ENCODE data around the gene MAGEC1. TPM values are rescaled to one million over a fixed set of nuclear protein-coding genes. Genes with fewer than 3 reads are reported as not detected.

MAGEC1 gene
- total RNA-seq, 2 donors from 2014 or later: 8.6 TPM; not detected in 1

- Histone ChIP-seq H3K4me3 (no peak overlapping the region), H3K27ac (no peak overlapping the region), H3K4me1 (replicated peaks) (no peaks in the 10 kb centered on the region), H3K9me3 (no peaks in the 10 kb centered on the region), H3K27me3 (replicated peaks; ENCODE audit: insufficient read depth) (no peaks in the 10 kb centered on the region), H3K36me3 (no peaks in the 10 kb centered on the region)
- no peak for DNase-seq (ENCODE audit: low spot score)
- intact Hi-C loops (cut with DNase I): no loop called here
- WGBS: 62% methylated on average over 2 of the region's 2 CpGs
- TF ChIP-seq POLR2AphosphoS5 (IDR thresholded peaks at IDR 0.05) (no peak), POLR2A (IDR thresholded peaks at IDR 0.05) (no peak)
- TF ChIP-seq, protein P1, sequence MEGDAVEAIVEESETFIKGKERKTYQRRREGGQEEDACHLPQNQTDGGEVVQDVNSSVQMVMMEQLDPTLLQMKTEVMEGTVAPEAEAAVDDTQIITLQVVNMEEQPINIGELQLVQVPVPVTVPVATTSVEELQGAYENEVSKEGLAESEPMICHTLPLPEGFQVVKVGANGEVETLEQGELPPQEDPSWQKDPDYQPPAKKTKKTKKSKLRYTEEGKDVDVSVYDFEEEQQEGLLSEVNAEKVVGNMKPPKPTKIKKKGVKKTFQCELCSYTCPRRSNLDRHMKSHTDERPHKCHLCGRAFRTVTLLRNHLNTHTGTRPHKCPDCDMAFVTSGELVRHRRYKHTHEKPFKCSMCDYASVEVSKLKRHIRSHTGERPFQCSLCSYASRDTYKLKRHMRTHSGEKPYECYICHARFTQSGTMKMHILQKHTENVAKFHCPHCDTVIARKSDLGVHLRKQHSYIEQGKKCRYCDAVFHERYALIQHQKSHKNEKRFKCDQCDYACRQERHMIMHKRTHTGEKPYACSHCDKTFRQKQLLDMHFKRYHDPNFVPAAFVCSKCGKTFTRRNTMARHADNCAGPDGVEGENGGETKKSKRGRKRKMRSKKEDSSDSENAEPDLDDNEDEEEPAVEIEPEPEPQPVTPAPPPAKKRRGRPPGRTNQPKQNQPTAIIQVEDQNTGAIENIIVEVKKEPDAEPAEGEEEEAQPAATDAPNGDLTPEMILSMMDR (IDR thresholded peaks at IDR 0.05): no peak
Observed at GRCh38 chrX:141924293-141924692, 20.6 kb downstream of the MAGEC1 start.

DNA sequence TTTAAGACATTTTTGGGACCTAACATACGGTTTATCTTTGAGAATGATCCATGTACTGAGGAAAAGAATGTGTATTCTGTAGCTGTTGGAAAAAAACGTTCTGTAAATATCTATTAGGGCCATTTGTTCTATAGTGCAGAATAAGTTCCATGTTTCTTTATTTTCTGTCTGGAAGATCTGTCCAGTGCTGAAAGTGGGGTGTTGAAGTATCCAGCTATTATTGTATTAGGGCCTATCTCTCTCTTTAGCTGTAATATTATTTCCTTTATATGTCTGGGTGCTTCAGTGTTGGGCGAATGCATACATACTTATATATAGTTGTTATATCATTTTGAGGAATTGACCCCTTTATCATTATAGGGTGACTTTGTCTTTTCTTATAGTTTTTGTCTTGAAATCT, 24.7 kb downstream of the MAGEC1 start:
- TF ChIP-seq POLR2AphosphoS5 (IDR thresholded peaks at IDR 0.05) (no peak), POLR2A (IDR thresholded peaks at IDR 0.05) (no peak)
- TF ChIP-seq, protein P1 (IDR thresholded peaks at IDR 0.05): no peak
- intact Hi-C loops (cut with DNase I): no loop called here
- WGBS: 56% methylated on average over 3 of the region's 3 CpGs

DNA sequence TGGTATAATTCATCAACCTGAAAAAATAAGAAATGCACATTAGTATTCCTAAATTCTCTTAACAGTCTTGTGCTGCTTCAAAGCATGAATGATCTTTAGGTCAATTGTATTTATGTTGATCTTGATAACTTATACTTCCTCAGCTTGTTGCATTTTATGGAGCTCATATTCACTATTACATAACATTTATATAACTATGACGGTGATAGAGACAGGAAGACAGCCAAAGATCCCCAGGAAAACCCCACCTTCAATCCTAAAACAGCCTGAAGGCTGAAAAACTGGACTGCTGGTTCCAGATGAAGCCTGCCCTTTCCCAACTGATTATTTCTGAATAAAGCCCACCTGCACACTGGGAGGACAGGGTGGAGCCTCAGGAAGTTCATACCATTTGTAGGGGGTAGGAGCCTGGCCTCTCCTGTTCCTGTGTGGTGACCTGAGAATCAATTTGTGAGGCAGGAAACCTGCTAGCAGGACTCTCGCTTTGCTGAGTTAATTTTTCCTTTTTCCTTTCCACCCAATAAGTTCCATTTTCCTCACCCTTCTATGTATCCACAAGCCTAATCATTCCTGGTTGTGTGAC, 30.5 kb downstream of the MAGEC1 start:
- no peak for DNase-seq (ENCODE audit: low spot score)
- Histone ChIP-seq H3K36me3 (no peaks in the 10 kb centered on the region), H3K27ac (no peak overlapping the region), H3K9me3 (no peaks in the 10 kb centered on the region), H3K4me3 (no peak overlapping the region), H3K4me1 (replicated peaks) (no peaks in the 10 kb centered on the region), H3K27me3 (replicated peaks; ENCODE audit: insufficient read depth) (no peaks in the 10 kb centered on the region)
- TF ChIP-seq POLR2A (IDR thresholded peaks at IDR 0.05) (no peak), POLR2AphosphoS5 (IDR thresholded peaks at IDR 0.05) (no peak)
- TF ChIP-seq, protein P1 (IDR thresholded peaks at IDR 0.05): no peak
- WGBS: 62% methylated on average over 2 of the region's 2 CpGs
- intact Hi-C loops (cut with DNase I): no loop called here

More for the DNA sequence above, 24.7 kb downstream of the MAGEC1 start:
- Histone ChIP-seq H3K9me3 (no peaks in the 10 kb centered on the region), H3K4me1 (replicated peaks) (no peaks in the 10 kb centered on the region), H3K36me3 (no peaks in the 10 kb centered on the region), H3K4me3 (no peak overlapping the region), H3K27ac (no peak overlapping the region), H3K27me3 (replicated peaks; ENCODE audit: insufficient read depth) (no peaks in the 10 kb centered on the region)
- no peak for DNase-seq (ENCODE audit: low spot score)

- no peaks in the 10 kb centered on the region for H3K4me1 ChIP-seq (replicated peaks)
- TF ChIP-seq POLR2AphosphoS5 (IDR thresholded peaks at IDR 0.05) (no peak), POLR2A (IDR thresholded peaks at IDR 0.05) (no peak)
- TF ChIP-seq, protein P1 (IDR thresholded peaks at IDR 0.05): no peak
- 89% methylated on average over 2 of the region's 2 CpGs for WGBS
Observed at GRCh38 chrX:141935645-141936044, 32.0 kb downstream of the MAGEC1 start.

GRCh38 chrX:141936080-141936479, 32.4 kb downstream of the MAGEC1 start:
- Histone ChIP-seq H3K4me1 (replicated peaks) (no peaks in the 10 kb centered on the region), H3K27me3 (replicated peaks; ENCODE audit: insufficient read depth) (no peaks in the 10 kb centered on the region), H3K27ac (no peak overlapping the region), H3K9me3 (no peaks in the 10 kb centered on the region), H3K4me3 (no peak overlapping the region), H3K36me3 (no peaks in the 10 kb centered on the region)
- TF ChIP-seq, protein P1 (IDR thresholded peaks at IDR 0.05): no peak
- TF ChIP-seq POLR2AphosphoS5 (IDR thresholded peaks at IDR 0.05): no peak
- no peak for TF ChIP-seq POLR2A (IDR thresholded peaks at IDR 0.05)
- intact Hi-C loops (cut with DNase I): no loop called here
- no peak for DNase-seq (ENCODE audit: low spot score)
- 100% methylated on average over 1 of the region's 1 CpG for WGBS

More at GRCh38 chrX:141935645-141936044, 32.0 kb downstream of the MAGEC1 start:
- no peak overlapping the region for H3K27ac ChIP-seq
- H3K27me3 ChIP-seq (replicated peaks; ENCODE audit: insufficient read depth): no peaks in the 10 kb centered on the region
- no peak for DNase-seq (ENCODE audit: low spot score)
- H3K4me3 ChIP-seq: no peak overlapping the region
- intact Hi-C loops (cut with DNase I): no loop called here
- no peaks in the 10 kb centered on the region for H3K36me3 ChIP-seq
- H3K9me3 ChIP-seq: no peaks in the 10 kb centered on the region

Measured in prostate gland (tissue), 2 donors.